Measurements from ENCODE around the gene NEUROD2.

Gene NEUROD2

DNA sequence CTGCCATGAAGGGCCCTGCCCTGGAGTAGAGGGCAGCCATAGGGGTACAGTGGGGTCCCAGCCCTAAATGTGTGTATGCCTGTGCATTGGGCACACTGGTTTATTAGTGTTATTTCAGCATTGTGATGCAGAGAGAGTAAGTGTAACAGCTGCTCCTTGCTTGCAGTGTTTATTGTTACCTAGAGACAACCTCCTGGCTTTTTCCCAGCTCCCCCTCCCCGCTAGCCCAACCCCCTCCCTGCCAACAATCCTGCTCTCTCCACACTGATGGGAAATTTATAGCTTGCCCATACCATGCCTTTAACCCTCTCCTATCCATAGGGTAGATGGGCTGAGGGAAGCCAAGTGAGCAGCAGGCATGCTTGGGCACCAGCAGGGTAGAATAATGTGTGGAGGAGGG, 51.3 kb downstream of the NEUROD2 start:
- no peaks in the 10 kb centered on the region for H3K9me3 ChIP-seq (ENCODE audit: control insufficient read depth, insufficient read depth, low read length)
- H3K36me3 ChIP-seq (ENCODE audit: control insufficient read depth, insufficient read depth, low read length): peaks cover 3% of the 10 kb centered on the region; the same call in 1 of the 2 replicates
- 0 out of 2 replicates have a peak, but pooled peaks cover 2% of the 10 kb centered on the region for H3K4me1 ChIP-seq (ENCODE audit: control insufficient read depth, insufficient read depth, low read length)
- WGBS (ENCODE audit: insufficient coverage, insufficient read length): no CpG with 5 or more reads among the region's 1 CpG
- no peaks in the 10 kb centered on the region for H3K27me3 ChIP-seq (ENCODE audit: control insufficient read depth, insufficient read depth, low read length)
- no peak overlapping the region for H3K27ac ChIP-seq (ENCODE audit: low read length)
- H3K4me3 ChIP-seq (ENCODE audit: low read length): no peak overlapping the region
- DNase-seq (ENCODE audit: low read depth, low spot score): no peak

DNA sequence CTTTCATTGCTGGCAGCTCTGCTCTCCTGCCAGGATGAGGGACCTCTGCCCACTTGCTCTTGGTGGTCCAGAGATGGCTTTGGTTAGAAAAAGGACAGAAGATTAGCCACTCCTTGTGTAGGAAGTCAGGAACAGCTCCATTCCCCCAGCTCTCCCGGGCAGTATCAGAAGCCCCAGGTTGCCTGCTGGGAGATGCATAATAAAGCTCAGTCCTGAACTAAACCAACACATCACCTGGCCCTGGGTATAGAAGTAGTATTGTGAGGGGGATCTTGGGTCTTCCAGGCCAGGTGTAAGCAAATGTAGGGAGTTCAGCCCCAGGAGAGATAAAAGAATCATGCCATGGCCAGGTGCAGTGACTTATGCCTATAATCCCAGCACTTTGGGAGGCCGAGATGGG, 52.4 kb downstream of the NEUROD2 start:
- Histone ChIP-seq H3K27me3 (ENCODE audit: control insufficient read depth, insufficient read depth, low read length) (no peaks in the 10 kb centered on the region), H3K4me1 (ENCODE audit: control insufficient read depth, insufficient read depth, low read length) (0 out of 2 replicates have a peak, but pooled peaks cover 2% of the 10 kb centered on the region), H3K9me3 (ENCODE audit: control insufficient read depth, insufficient read depth, low read length) (no peaks in the 10 kb centered on the region), H3K4me3 (ENCODE audit: low read length) (no peak overlapping the region), H3K36me3 (ENCODE audit: control insufficient read depth, insufficient read depth, low read length) (peaks cover 3% of the 10 kb centered on the region; the same call in 1 of the 2 replicates), H3K27ac (ENCODE audit: low read length) (no peak overlapping the region)
- no peak for DNase-seq (ENCODE audit: low read depth, low spot score)
- no CpG with 5 or more reads among the region's 2 CpGs for WGBS (ENCODE audit: insufficient coverage, insufficient read length)
